Dendritic cell treated with granulocyte-macrophage colony-stimulating factor and Interleukin-4, amounts not matched to agents 40 ng/mL and 50 ng/mL, for 4 days (primary cell): ENCODE data around the gene EFCAB8.

ENCODE experiments used
- H3K27ac Mint-ChIP-seq: one replicate; pipeline ENCODE4 v1.8.0; 2022; ENCODE audit warnings: mild to moderate bottlenecking, mixed read lengths
- H3K27me3 Mint-ChIP-seq: one replicate; pipeline ENCODE4 v1.8.0; 2022; ENCODE audit warnings: mild to moderate bottlenecking, mixed read lengths
- H3K36me3 Mint-ChIP-seq: one replicate; pipeline ENCODE4 v1.8.0; 2022; ENCODE audit warnings: low read depth, mixed read lengths
- H3K4me1 Mint-ChIP-seq: one replicate; pipeline ENCODE4 v1.8.0; 2022; ENCODE audit warnings: low read depth, mixed read lengths
- H3K4me3 Mint-ChIP-seq: one replicate; pipeline ENCODE4 v1.8.0; 2022; ENCODE audit warnings: mild to moderate bottlenecking, moderate library complexity, mixed read lengths
- H3K9me3 Mint-ChIP-seq: one replicate; pipeline ENCODE4 v1.8.0; 2022; ENCODE audit warnings: mixed read lengths
- intact Hi-C: fragments of 100-400 bp; cut with micrococcal nuclease; formaldehyde crosslinking; loops from one replicate; pipeline ENCODE4 v1.15.0; 2022

The EFCAB8 gene

GRCh38 chr20:32885952-32886351, 27.2 kb downstream of the EFCAB8 start:
- no peaks in the 10 kb centered on the region for H3K4me1 Mint-ChIP-seq
- H3K36me3 Mint-ChIP-seq = no peaks in the 10 kb centered on the region
- no peak overlapping the region for H3K27ac Mint-ChIP-seq
- intact Hi-C loops = no loop called here
- no peaks in the 10 kb centered on the region for H3K9me3 Mint-ChIP-seq
- no peak overlapping the region for H3K4me3 Mint-ChIP-seq
- no peaks in the 10 kb centered on the region for H3K27me3 Mint-ChIP-seq

DNA sequence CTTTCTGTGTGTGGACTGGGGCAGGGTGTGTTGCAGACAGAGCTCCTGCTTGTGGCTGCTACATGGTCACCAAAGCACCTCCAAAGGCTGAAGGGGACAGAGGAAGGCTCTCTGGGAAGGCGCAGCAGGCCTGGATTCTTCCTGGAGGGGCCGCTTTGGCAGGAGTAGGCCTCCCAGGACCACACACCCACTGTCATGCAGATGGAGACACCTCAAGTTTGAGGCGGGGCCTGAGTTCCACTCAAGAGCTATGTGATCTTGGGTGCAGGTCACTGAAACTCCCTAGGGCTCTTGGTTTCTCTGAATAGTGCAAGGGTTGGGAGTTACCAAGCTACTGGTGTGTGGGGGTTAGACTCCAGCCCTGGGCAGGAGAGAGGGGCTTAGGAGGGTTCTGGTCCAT, 27.9 kb downstream of the EFCAB8 start:
- Mint-ChIP-seq H3K27me3 (no peaks in the 10 kb centered on the region), H3K9me3 (no peaks in the 10 kb centered on the region), H3K4me1 (no peaks in the 10 kb centered on the region), H3K27ac (no peak overlapping the region), H3K4me3 (no peak overlapping the region), H3K36me3 (no peaks in the 10 kb centered on the region)
- intact Hi-C loops = no loop called here

- H3K27ac Mint-ChIP-seq = no peak overlapping the region
- H3K4me3 Mint-ChIP-seq = no peak overlapping the region
- H3K36me3 Mint-ChIP-seq = no peaks in the 10 kb centered on the region
- H3K27me3 Mint-ChIP-seq = no peaks in the 10 kb centered on the region
- H3K9me3 Mint-ChIP-seq = no peaks in the 10 kb centered on the region
- H3K4me1 Mint-ChIP-seq = no peaks in the 10 kb centered on the region
- intact Hi-C loops = no loop called here
Measured at GRCh38 chr20:32887492-32887891, 28.8 kb downstream of the EFCAB8 start.

- intact Hi-C loops = no loop called here
- Mint-ChIP-seq H3K27me3 (no peaks in the 10 kb centered on the region), H3K36me3 (no peaks in the 10 kb centered on the region), H3K4me3 (no peak overlapping the region), H3K4me1 (no peaks in the 10 kb centered on the region), H3K9me3 (no peaks in the 10 kb centered on the region), H3K27ac (no peak overlapping the region)
Measured at GRCh38 chr20:32888636-32889035, 29.9 kb downstream of the EFCAB8 start.

DNA sequence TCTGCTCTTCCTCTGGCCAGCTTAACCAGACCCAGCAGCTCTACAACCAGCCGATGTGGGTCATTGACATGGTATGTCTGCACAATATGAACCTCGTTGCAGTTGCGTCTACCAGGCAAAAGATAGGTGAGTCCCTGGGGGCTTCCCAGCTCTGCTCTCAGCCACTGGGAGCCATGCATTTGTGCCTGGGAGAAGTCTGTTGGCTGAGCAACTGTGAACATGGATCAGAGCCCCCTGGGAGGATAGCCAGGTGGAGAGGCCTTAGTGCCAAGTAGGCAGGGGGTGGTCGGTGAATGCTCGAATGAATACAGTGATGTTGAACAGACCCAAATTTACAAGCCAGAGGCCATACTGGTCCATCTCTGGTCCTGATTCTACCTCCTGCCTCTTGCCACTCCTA, 30.6 kb downstream of the EFCAB8 start:
- H3K4me3 Mint-ChIP-seq = no peak overlapping the region
- H3K27me3 Mint-ChIP-seq = no peaks in the 10 kb centered on the region
- no peak overlapping the region for H3K27ac Mint-ChIP-seq
- H3K4me1 Mint-ChIP-seq = no peaks in the 10 kb centered on the region
- H3K36me3 Mint-ChIP-seq = no peaks in the 10 kb centered on the region
- intact Hi-C loops = no loop called here
- no peaks in the 10 kb centered on the region for H3K9me3 Mint-ChIP-seq

GRCh38 chr20:32891491-32891890, 32.8 kb downstream of the EFCAB8 start:
- Mint-ChIP-seq H3K27ac (no peak overlapping the region), H3K27me3 (peaks cover 2% of the 10 kb centered on the region), H3K4me1 (no peaks in the 10 kb centered on the region), H3K9me3 (no peaks in the 10 kb centered on the region), H3K36me3 (no peaks in the 10 kb centered on the region), H3K4me3 (no peak overlapping the region)
- intact Hi-C loops = no loop called here

DNA sequence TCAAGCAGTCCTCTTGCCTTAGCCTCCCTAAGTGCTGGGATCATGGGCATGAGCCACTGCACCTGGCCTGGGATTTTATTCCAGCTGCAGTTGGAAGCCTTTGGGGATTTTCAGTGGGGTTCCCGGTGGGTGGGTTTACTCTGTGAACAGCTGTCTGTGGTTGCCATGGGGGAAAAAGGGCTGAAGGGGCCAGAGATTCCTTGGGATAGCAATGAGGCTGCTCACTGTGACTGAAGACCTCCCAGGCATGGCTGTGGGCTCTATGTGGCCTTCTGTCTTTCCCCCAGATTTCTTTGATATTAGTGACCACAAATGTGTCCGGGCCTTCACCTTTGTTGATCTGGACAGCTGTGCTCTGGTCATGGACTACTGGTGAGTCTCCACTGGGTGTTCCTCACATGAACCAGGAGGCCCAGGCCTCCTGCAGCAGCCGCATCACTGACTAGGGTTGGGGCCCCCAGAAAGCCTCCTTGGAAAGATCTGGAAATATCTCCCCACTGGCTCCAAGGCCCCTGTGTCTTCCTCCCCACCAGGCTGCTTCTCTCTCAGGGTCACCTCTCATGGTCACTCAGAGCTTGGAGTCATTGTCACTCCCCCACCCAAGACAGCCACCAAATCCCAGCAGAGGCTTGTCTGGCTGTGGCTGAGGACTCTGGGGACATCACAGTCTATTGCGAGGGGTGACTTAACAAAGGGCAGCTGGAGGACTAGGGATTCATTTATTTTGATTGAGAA, 33.4 kb downstream of the EFCAB8 start:
- H3K36me3 Mint-ChIP-seq = no peaks in the 10 kb centered on the region
- H3K27me3 Mint-ChIP-seq = peaks cover 2% of the 10 kb centered on the region
- H3K9me3 Mint-ChIP-seq = no peaks in the 10 kb centered on the region
- intact Hi-C loops = no loop called here
- no peak overlapping the region for H3K4me3 Mint-ChIP-seq
- H3K27ac Mint-ChIP-seq = no peak overlapping the region
- no peaks in the 10 kb centered on the region for H3K4me1 Mint-ChIP-seq

- H3K27ac Mint-ChIP-seq = no peak overlapping the region
Measured at GRCh38 chr20:32893263-32894025, 34.7 kb downstream of the EFCAB8 start.

DNA sequence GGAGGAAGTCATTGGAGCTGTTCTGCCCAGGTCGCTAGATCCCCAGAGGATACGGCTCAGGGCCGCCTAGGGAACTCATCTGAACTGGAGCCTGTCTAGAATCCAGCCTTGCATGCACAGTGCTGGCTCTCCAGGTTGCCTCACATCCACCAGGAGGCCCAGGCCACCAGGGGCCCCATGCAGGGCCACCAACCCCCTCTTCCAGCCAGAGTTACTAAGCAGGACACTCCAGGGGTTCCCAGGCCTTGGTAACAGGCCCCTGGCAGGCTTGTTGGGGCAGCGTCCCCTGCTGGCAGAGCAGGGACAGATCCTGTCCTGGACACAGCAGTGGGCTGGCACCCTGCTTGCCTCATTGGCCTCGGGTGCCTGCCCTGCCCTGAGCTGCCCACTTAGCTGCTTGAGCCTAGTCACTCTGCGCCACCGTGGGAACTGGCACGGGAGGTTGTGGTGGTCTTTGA, 35.3 kb downstream of the EFCAB8 start:
- peaks cover 2% of the 10 kb centered on the region for H3K27me3 Mint-ChIP-seq
- H3K27ac Mint-ChIP-seq = no peak overlapping the region
- no peaks in the 10 kb centered on the region for H3K36me3 Mint-ChIP-seq
- intact Hi-C loops = loop anchor here (1.0 kb wide), 1 partner anchor 104 kb away; no protein-coding TSS in a partner anchor
- no peak overlapping the region for H3K4me3 Mint-ChIP-seq
- H3K9me3 Mint-ChIP-seq = no peaks in the 10 kb centered on the region
- no peaks in the 10 kb centered on the region for H3K4me1 Mint-ChIP-seq

More at GRCh38 chr20:32893263-32894025, 34.7 kb downstream of the EFCAB8 start:
- intact Hi-C loops = loop anchor here (1.0 kb wide), 1 partner anchor 103 kb away; no protein-coding TSS in a partner anchor
- no peaks in the 10 kb centered on the region for H3K4me1 Mint-ChIP-seq
- no peaks in the 10 kb centered on the region for H3K36me3 Mint-ChIP-seq
- no peaks in the 10 kb centered on the region for H3K9me3 Mint-ChIP-seq
- no peak overlapping the region for H3K4me3 Mint-ChIP-seq
- H3K27me3 Mint-ChIP-seq = peaks cover 2% of the 10 kb centered on the region

GRCh38 chr20:32894711-32895355, 36.1 kb downstream of the EFCAB8 start:
- intact Hi-C loops = loop anchor here (1.0 kb wide), 1 partner anchor 105 kb away; no protein-coding TSS in a partner anchor
- H3K4me3 Mint-ChIP-seq = no peak overlapping the region

DNA sequence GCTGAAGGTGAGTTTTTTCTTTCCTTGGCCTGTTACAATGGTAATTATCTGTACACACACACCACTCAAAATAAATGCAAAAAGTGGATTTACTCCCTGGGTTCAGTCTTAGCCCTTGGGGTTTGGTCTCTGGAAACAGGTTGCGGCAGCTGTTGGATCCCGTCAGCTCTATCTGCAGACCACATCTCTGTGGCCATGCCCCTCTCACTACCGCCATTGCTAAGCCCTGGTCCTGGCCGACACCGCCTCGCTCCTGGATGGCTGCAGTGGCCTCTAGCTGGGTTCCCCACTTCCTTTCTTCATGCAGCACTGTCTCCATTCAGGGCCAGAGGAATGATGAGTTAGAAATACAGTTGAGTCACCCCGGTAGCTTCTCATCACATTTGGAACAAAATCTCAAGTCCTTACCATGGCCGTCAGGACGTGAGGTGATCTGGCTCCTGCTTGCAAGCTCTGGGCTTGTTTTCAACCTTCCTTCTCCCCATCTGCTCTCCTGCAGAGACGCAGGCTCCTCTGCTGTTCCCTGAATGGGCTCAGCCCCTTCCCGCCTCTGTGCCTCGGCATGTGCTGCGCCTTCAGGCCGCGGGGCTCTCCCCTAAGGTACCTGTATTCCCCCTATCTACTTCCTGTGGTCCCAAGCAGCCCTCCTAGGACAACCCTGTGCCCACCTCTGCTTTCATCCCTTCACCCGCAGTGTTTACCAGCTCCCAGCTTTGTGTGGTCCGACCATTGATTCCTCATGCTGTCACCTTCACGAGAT, 38.0 kb downstream of the EFCAB8 start:
- Mint-ChIP-seq H3K27ac (no peak overlapping the region), H3K9me3 (no peaks in the 10 kb centered on the region), H3K27me3 (peaks cover 2% of the 10 kb centered on the region), H3K36me3 (no peaks in the 10 kb centered on the region), H3K4me3 (no peak overlapping the region), H3K4me1 (no peaks in the 10 kb centered on the region)
- intact Hi-C loops = no loop called here

More at GRCh38 chr20:32894711-32895355, 36.1 kb downstream of the EFCAB8 start:
- peaks cover 2% of the 10 kb centered on the region for H3K27me3 Mint-ChIP-seq
- H3K9me3 Mint-ChIP-seq = no peaks in the 10 kb centered on the region
- no peaks in the 10 kb centered on the region for H3K4me1 Mint-ChIP-seq
- no peaks in the 10 kb centered on the region for H3K36me3 Mint-ChIP-seq
- H3K27ac Mint-ChIP-seq = no peak overlapping the region

DNA sequence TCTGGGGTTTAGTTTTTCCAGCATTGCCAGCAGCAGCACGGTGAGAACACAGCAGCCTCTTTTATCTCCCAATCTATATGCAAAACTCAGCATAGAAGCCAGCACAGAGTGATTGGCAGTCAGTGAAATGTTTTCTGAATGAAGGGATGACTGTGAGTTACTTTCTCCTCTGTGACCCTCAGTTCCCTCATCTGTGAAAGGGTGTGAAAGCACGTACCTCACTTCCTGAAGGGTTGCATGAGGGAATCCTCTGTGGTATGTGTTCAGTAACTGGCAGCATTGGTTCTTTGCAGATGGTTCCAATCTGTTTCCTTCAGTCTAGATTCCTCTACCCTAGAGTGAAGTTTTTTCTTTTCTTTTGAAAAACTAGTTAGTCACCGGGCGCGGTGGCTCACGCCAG, 40.0 kb downstream of the EFCAB8 start:
- peaks cover 4% of the 10 kb centered on the region for H3K27me3 Mint-ChIP-seq
- no peaks in the 10 kb centered on the region for H3K9me3 Mint-ChIP-seq
- H3K4me1 Mint-ChIP-seq = no peaks in the 10 kb centered on the region
- no peak overlapping the region for H3K4me3 Mint-ChIP-seq
- H3K27ac Mint-ChIP-seq = no peak overlapping the region
- intact Hi-C loops = no loop called here
- no peaks in the 10 kb centered on the region for H3K36me3 Mint-ChIP-seq
